HCT116 (cell line): ENCODE measurements around the gene PTP4A2.

Source experiments
- CBX3 ChIP-seq: IDR thresholded peaks from 2 replicates; pipeline ENCODE4 v1.6.1; 2012; ENCODE audit warnings: low read depth
- EZH2 ChIP-seq: fragments of 200-600 bp; sonication (generic); IDR thresholded peaks from 2 replicates; pipeline ENCODE4 v1.6.1; 2017; ENCODE audit warnings: antibody characterized with exemption, mixed run types
- FOSL1 ChIP-seq: IDR thresholded peaks from 2 replicates; pipeline ENCODE4 v1.6.1; 2012; ENCODE audit warnings: low read depth
- POLR2A ChIP-seq: IDR thresholded peaks from 2 replicates; pipeline ENCODE4 v1.7.0; 2011; ENCODE audit warnings: borderline replicate concordance; ENCODE audit not compliant: insufficient read depth, insufficient read length; ENCODE audit errors: extremely low read depth
- TF ChIP-seq, protein P1 (sequence below), 3 experiments: fragments of 200-600 bp in 1 of 3; sonication (generic) in 1 of 3; IDR thresholded peaks in 2 of 3; conservative IDR thresholded peaks in 1 of 3; 2 replicates each; pipeline ENCODE4 v1.5.1; 2012 to 2017; ENCODE audit warnings: low read depth in 2 of 3, low read length in 2 of 3, antibody characterized with exemption in 1 of 3, borderline replicate concordance in 1 of 3, control low read depth in 1 of 3, mild to moderate bottlenecking in 1 of 3, mixed read lengths in 1 of 3, mixed run types in 1 of 3, moderate library complexity in 1 of 3; ENCODE audit not compliant: insufficient read depth in 1 of 3

DNA sequence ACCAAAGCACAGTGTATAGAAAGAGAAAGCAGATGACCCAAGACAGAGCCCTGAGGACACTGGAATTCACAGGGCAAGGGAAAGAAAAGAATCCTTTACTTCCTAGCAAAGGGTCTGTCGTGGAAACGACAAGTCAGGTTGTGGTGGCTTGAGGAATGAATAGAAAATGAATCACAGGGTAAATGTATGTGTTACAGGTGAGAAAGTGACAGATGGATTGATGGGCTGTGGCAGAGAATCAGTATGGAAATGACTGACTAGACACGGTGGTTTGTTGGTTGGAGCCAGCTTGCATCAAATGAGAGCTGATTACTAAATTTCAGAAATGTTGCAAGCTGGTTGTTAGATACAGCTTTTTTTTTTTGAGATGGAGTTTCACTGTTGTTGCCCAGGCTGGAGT lies 46.9 kb downstream of the PTP4A2 start:
- TF ChIP-seq FOSL1 (no peak), EZH2 (no peak), CBX3 (no peak), POLR2A (no peak)
- TF ChIP-seq, protein P1, sequence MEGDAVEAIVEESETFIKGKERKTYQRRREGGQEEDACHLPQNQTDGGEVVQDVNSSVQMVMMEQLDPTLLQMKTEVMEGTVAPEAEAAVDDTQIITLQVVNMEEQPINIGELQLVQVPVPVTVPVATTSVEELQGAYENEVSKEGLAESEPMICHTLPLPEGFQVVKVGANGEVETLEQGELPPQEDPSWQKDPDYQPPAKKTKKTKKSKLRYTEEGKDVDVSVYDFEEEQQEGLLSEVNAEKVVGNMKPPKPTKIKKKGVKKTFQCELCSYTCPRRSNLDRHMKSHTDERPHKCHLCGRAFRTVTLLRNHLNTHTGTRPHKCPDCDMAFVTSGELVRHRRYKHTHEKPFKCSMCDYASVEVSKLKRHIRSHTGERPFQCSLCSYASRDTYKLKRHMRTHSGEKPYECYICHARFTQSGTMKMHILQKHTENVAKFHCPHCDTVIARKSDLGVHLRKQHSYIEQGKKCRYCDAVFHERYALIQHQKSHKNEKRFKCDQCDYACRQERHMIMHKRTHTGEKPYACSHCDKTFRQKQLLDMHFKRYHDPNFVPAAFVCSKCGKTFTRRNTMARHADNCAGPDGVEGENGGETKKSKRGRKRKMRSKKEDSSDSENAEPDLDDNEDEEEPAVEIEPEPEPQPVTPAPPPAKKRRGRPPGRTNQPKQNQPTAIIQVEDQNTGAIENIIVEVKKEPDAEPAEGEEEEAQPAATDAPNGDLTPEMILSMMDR (IDR thresholded peaks at IDR 0.05 in 2 of 3, conservative IDR thresholded peaks at IDR 0.05 in 1 of 3; ENCODE audit: borderline replicate concordance in 1 of 3, insufficient read depth in 1 of 3, low read depth in 2 of 3, low read length in 2 of 3), result no peak
